Common myeloid progenitor, CD34-positive (primary cell): Measurements from ENCODE around the gene SYT2.
A peak's percentile ranks its signal among the peaks of the same experiment; 100 is the strongest.

Experiments
- CTCF ChIA-PET: fragments of 350-600 bp; sonication (Branson Sonifier 250); formaldehyde crosslinking; loops from one replicate; lab custom pipeline; 2021; ENCODE audit warnings: antibody characterized with exemption; lab: Charles Lee
- POLR2A ChIA-PET: fragments of 350-600 bp; sonication (Branson Sonifier 250); formaldehyde crosslinking; loops from one replicate; lab custom pipeline; 2021; ENCODE audit warnings: antibody characterized with exemption; lab: Charles Lee
- DNase-seq, 3 donors: peaks; one replicate each; pipeline versions ENCODE4 v3.0.0 to v3.0.0-alpha.2; 2013
- H3K27ac ChIP-seq, 2 experiments: 1 replicate in 1 of 2; 2 replicates in 1 of 2; pipeline ENCODE4 v1.7.0; 2013; ENCODE audit warnings: inconsistent platforms in 2 of 2, low read length in 2 of 2, mild to moderate bottlenecking in 2 of 2, low read depth in 1 of 2, moderate library complexity in 1 of 2; ENCODE audit not compliant: severe bottlenecking in 2 of 2, insufficient read depth in 1 of 2, poor library complexity in 1 of 2
- H3K27me3 ChIP-seq, 5 experiments: replicated peaks in 2 of 5; 1 replicate in 3 of 5; 2 replicates in 2 of 5; pipeline versions ENCODE4 v1.6.1 to v1.7.0; 2013; ENCODE audit warnings: low read length in 4 of 5, mild to moderate bottlenecking in 2 of 5, moderate library complexity in 2 of 5, inconsistent platforms in 1 of 5; ENCODE audit not compliant: insufficient read depth in 5 of 5, control insufficient read depth in 4 of 5
- H3K36me3 ChIP-seq, 4 experiments: 1 replicate in 2 of 4; 2 replicates in 2 of 4; pipeline versions ENCODE4 v1.6.1 to v1.7.0; 2013; ENCODE audit warnings: low read length in 3 of 4, control low read depth in 1 of 4, mild to moderate bottlenecking in 1 of 4; ENCODE audit not compliant: control insufficient read depth in 4 of 4, insufficient read depth in 4 of 4
- H3K4me1 ChIP-seq, 4 experiments: 1 replicate in 3 of 4; 2 replicates in 1 of 4; pipeline versions ENCODE4 v1.6.1 to v1.7.1; 2013; ENCODE audit warnings: low read length in 3 of 4, mild to moderate bottlenecking in 3 of 4, control low read depth in 1 of 4, inconsistent platforms in 1 of 4, moderate library complexity in 1 of 4; ENCODE audit not compliant: control insufficient read depth in 4 of 4, insufficient read depth in 4 of 4; ENCODE audit errors: control extremely low read depth in 1 of 4
- H3K4me3 ChIP-seq, 7 experiments: 1 replicate in 4 of 7; 2 replicates in 3 of 7; pipeline versions ENCODE4 v1.5.1 to v1.7.0; 2013; ENCODE audit warnings: mild to moderate bottlenecking in 7 of 7, low read length in 6 of 7, moderate library complexity in 6 of 7, inconsistent platforms in 2 of 7, low read depth in 2 of 7, control low read depth in 1 of 7; ENCODE audit not compliant: insufficient read depth in 4 of 7, control insufficient read depth in 1 of 7; ENCODE audit errors: extremely low read depth in 1 of 7
- H3K9me3 ChIP-seq, 5 experiments: 1 replicate in 4 of 5; 2 replicates in 1 of 5; pipeline versions ENCODE4 v1.6.1 to v1.7.1; 2013; ENCODE audit warnings: low read length in 4 of 5, mild to moderate bottlenecking in 2 of 5, inconsistent platforms in 1 of 5, low read depth in 1 of 5, moderate library complexity in 1 of 5; ENCODE audit not compliant: control insufficient read depth in 4 of 5, insufficient read depth in 2 of 5; ENCODE audit errors: control extremely low read depth in 1 of 5
- WGBS: methylation state at CpG from one replicate; pipeline ENCODE4 v1.1.5; 2013; ENCODE audit not compliant: insufficient coverage; 5-methylcytosine and 5-hydroxymethylcytosine counted together

Gene SYT2

DNA sequence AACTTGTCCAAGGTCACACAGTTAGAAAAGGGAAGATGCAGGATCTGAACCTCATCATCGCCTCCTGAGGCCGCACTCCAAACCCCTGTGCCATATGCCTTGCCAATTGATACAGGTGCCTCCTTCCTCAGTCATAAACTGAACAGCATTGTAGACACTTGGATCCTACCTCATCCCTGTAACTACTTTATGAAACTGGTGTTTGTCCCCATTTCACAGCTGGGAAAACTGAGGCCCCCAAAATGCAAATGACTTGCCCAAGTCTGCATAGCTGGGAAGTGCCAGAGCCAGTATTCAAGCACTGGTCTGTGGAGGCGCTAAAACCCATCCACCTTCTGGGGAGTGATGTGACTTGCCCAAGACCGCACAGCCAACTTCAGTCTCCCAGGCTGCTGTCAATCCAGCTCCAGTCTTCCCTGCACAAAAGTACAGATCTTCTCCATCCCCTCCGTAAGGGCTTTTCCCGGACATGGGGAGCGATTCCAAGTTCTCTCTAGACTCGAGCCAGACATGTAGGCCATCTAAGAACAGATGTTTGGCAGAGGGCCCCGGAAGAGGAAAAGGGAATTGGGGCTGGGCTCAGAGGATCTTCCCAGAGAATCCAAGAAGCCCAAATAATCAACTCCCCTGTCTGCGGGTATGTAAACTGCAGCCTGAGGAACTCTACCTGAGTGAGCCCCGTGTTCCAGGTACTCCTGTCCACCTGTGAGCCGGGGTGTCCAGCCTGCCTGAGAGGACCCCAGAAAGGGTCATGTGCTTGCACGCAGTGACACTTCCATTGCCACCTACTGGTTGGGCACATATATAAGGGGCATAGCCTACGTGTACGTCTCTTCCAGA is 60.5 kb downstream of the SYT2 start:
- H3K27me3 ChIP-seq = peaks cover 0 to 75% (median 36%) of the 10 kb centered on the region in 5 experiments

DNA sequence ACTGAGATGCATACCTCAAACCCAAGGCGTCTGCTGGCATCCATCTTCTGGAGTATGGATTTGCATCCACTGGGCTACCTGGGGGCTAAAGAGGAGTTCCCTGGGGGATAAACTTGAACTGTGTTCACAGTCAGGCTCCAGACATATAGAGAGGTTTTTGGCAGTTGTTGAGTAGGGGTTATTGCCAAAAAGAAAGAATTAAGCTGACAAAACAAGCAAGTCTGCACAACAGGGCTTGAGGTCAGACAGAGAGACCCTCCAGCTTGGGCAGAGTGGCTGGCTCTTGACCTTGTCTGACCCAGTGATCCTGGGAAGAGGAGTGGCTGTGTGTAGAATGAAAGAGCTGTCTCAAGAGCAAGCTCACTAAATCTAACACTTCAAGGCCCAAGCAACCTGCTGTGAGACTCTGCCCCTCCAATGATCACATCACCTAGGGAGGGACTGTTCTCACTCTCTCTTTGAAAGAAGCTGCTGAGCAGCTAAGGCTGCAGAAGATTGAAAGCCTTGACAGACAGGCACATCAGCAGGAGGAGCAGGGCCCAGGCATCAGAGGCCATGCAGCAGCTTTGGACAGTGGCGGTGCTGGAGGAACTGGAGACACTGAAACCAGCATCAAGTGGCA is 61.5 kb downstream of the SYT2 start:
- Histone ChIP-seq H3K9me3 (no peaks in the 10 kb centered on the region), H3K4me3 (no peak overlapping the region), H3K4me1 (peaks cover 0 to 6% (median 2%) of the 10 kb centered on the region in 4 experiments), H3K27me3 (peaks cover 0 to 86% (median 41%) of the 10 kb centered on the region in 5 experiments), H3K27ac (no peak overlapping the region), H3K36me3 (no peaks in the 10 kb centered on the region)
- POLR2A ChIA-PET = no interaction called here
- WGBS = 100% methylated on average over 2 of the region's 2 CpGs
- DNase-seq = no peak
- CTCF ChIA-PET = interaction anchor here (1.1 to 6.6 kb wide), 3 partner anchors 11 to 32 kb away, joined by 3 to 24 read pairs (median 3); no protein-coding TSS in a partner anchor

More for the DNA sequence above, 60.5 kb downstream of the SYT2 start:
- no peaks in the 10 kb centered on the region for H3K9me3 ChIP-seq
- H3K36me3 ChIP-seq = no peaks in the 10 kb centered on the region
- DNase-seq = no peak
- H3K4me1 ChIP-seq = no peaks in the 10 kb centered on the region
- no peak overlapping the region for H3K27ac ChIP-seq
- CTCF ChIA-PET = interaction anchor here (1.1 to 6.6 kb wide), 3 partner anchors 10 to 33 kb away, joined by 3 to 24 read pairs (median 3); no protein-coding TSS in a partner anchor
- 78% methylated on average over 13 of the region's 15 CpGs for WGBS
- POLR2A ChIA-PET = no interaction called here
- H3K4me3 ChIP-seq = no peak overlapping the region

DNA sequence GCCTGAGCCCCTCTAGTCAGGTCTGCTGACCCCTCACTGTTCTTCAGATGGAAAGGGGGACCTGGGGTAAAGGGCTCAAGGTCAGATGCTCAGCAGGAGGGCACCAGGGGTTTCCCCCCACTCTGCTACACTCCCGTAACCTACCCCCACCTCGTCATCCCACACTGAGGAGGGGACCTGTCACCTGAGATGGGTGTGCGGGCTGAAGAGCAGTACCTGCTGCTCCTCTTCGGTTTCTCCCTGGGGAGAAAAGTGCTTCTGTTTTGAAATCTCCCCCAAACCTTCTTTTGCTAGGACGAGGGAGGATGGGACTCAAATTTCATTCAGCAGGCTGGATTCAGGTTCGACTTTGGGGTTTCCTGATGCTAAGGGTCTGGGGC is 65.2 kb downstream of the SYT2 start:
- Histone ChIP-seq H3K9me3 (no peaks in the 10 kb centered on the region), H3K4me1 (peaks cover 0 to 19% (median 10%) of the 10 kb centered on the region in 4 experiments), H3K27ac (no peak overlapping the region), H3K27me3 (peaks cover 6 to 88% (median 37%) of the 10 kb centered on the region in 5 experiments), H3K36me3 (no peaks in the 10 kb centered on the region), H3K4me3 (no peak overlapping the region)
- 42% methylated on average over 6 of the region's 6 CpGs for WGBS
- no peak for DNase-seq
- ChIA-PET CTCF (no interaction called here), POLR2A (no interaction called here)

GRCh38 chr1:202644219-202645096 is 65.8 kb downstream of the SYT2 start:
- peaks cover 6 to 91% (median 35%) of the 10 kb centered on the region in 5 experiments for H3K27me3 ChIP-seq

DNA sequence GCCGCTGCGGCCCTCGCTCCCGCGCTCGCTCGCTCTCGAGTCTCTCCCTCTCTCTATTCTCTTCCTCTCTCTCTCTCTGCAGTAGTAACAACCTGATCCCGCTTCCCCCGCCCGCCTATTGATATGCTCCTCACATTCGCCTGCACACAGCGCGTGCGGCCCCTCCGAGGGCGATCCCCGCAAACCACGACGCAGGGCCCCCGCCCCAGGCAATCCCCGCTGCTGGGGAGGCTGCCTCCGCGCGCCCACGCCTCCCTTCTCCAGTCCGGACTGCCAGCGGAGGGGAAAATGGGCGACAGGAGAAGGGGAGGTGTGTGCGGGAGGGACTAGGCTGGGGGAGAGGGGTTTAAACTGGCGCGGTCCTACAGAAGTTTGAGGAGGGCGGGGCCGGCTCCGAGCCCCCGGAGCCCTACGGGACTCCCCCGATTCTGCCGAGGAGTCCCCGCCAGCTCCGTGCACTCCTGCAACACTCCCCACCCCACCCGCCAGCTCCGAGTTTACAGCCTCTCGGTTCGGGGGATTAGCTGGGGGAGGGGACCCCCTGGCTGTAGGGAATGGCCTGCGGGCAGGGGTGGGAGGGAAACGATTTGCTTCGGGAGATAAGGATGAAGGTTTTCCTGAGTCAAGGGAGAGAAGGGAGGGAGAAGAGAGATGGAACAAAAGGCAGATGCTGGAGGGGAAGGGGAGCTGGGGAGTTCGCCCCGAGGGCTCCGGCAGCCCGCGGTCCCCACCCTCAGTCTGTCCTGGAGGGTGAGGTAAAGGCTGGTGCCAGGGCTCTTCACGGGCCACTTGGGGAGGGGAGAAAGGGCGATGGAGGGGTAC is 66.6 kb downstream of the SYT2 start:
- H3K27me3 ChIP-seq = peaks cover 6 to 93% (median 35%) of the 10 kb centered on the region in 5 experiments
- POLR2A ChIA-PET = no interaction called here
- DNase-seq = peak in 2 of 3 donors; percentile 22 to 40
- H3K4me3 ChIP-seq = peak overlapping the region in 3 of 7 experiments; percentile 31 to 50 (median 48)
- H3K4me1 ChIP-seq = peaks cover 0 to 19% (median 10%) of the 10 kb centered on the region in 4 experiments
- WGBS = under 1% methylated on average over 38 of the region's 55 CpGs
- H3K36me3 ChIP-seq = no peaks in the 10 kb centered on the region
- H3K27ac ChIP-seq = no peak overlapping the region
- H3K9me3 ChIP-seq = no peaks in the 10 kb centered on the region
- CTCF ChIA-PET = no interaction called here

More at GRCh38 chr1:202644219-202645096, 65.8 kb downstream of the SYT2 start:
- Histone ChIP-seq H3K4me1 (peaks cover 0 to 19% (median 10%) of the 10 kb centered on the region in 4 experiments), H3K36me3 (no peaks in the 10 kb centered on the region), H3K4me3 (no peak overlapping the region), H3K9me3 (no peaks in the 10 kb centered on the region), H3K27ac (no peak overlapping the region)
- CTCF ChIA-PET = no interaction called here
- DNase-seq = no peak
- POLR2A ChIA-PET = no interaction called here
- 9% methylated on average over 13 of the region's 22 CpGs for WGBS

DNA sequence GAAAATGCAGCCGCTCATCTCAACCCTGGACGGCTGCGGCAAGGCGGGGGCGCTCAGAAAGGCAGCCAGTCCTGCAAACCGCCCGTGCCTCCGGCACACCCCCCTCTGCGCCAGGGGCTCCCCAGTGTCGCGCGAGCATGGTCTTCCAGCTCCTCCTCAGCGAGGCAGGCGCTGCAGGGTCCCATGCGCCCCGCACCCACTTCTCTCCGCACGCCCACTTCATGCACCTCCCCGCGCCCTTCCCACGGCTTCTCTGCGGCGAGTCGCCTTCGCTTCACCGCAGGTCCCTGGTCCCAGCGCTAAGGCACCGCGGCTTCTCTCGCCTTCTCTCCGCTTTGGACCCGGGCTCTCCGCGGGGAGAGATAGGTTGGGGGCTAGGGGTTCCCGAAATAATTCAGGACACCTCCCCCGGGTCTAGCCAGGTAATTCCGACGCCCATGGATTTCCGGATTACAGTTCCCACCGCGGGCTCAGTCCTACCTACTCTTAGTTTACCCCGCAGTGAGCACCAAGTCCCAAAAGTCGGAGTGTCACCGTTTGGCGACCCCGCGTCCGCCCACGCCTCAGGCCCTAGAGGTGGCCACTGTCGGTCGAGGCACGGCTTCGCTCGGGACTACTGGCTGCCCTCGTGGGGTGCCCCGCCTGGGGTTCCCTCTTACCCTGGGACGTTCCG is 67.5 kb downstream of the SYT2 start:
- DNase-seq = peak in 2 of 3 donors; percentile 26 to 39
- no peak overlapping the region for H3K27ac ChIP-seq
- H3K27me3 ChIP-seq = peaks cover 6 to 91% (median 36%) of the 10 kb centered on the region in 5 experiments
- no peaks in the 10 kb centered on the region for H3K9me3 ChIP-seq
- H3K36me3 ChIP-seq = no peaks in the 10 kb centered on the region
- peaks cover 0 to 19% (median 10%) of the 10 kb centered on the region in 4 experiments for H3K4me1 ChIP-seq
- peak overlapping the region in 3 of 7 experiments; percentile 13 to 37 (median 37) for H3K4me3 ChIP-seq
- ChIA-PET CTCF (interaction anchor here (0.8 kb wide), 1 partner anchor 15 kb away, joined by 3 read pairs; no protein-coding TSS in a partner anchor), POLR2A (no interaction called here)
- 1% methylated on average over 46 of the region's 58 CpGs for WGBS
